ENCODE measurements around the gene CAMLG.

Gene CAMLG

GRCh38 chr5:134784241-134784920 is 46.0 kb downstream of the CAMLG start:
- no peak for DNase-seq

DNA sequence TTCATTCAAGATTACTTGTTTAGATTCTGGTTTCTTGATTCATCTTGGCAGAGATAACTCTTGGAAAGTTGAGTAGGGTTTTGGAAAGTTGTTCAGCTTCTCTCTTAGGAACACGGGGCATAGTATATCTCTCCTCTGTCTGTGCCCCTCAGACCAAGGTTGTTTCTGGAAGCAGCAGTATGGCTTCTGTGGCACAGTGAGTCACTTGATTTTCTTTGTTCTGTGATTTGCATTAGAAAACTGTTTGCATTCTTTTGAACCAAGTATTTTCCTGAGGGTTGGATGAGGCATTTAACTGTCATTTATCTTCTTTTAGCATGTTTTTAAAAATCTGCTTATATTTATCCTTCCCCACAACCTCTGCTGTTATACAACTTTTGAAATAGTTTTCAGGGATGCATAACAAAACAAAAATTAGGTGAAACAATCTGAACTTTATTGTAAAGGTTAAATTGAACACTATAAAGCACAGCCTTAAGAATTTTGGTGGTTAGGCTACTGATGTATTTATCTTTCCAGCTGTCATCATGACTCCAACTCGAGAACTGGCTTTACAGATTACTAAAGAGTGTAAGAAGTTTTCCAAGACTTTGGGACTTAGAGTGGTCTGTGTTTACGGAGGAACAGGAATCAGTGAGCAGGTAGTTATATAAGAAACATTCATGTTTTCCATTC is 46.7 kb downstream of the CAMLG start:
- DNase-seq = no peak

DNA sequence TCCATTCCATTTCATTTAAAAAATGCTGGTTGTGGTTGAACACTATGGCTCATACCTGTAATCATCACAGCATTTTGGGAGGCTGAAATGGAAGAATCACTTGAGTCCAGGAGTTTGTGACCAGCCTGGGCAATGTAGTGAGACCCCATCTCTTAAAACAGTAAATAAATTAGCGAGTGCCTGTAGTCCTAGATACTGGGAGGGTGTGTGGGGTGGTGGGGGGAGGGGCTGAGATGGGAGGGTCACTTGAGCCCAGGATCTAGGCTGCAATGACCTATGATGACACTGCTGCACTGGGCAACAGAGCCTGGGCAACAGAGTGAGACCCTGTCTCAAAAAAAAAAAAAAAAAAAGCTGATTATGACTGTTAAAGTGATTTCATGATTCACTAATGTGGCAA is 49.3 kb downstream of the CAMLG start:
- no peak for DNase-seq

GRCh38 chr5:134791580-134791979 is 53.2 kb downstream of the CAMLG start:
- DNase-seq = no peak

DNA sequence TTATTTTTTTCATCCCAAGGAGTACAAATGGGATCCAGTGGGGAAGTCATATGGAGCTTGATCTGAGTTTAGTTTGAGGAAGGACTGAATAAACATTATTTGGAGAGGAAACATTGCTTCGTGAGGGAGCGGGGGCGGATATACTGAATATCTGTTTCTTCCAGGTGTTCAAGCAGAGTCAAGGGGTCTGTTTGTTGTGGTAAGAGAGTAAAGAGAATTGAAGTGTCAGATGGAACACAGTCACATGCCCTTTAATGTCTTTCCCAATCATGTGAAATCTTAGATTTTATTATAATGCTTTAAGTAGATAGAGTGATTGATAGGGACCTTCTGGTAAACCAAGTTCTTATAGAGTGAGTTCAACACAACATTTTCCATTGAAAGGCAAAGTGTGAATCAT is 53.9 kb downstream of the CAMLG start:
- DNase-seq = no peak

- no peak for DNase-seq
Observed at GRCh38 chr5:134793111-134793510, 54.8 kb downstream of the CAMLG start.

DNA sequence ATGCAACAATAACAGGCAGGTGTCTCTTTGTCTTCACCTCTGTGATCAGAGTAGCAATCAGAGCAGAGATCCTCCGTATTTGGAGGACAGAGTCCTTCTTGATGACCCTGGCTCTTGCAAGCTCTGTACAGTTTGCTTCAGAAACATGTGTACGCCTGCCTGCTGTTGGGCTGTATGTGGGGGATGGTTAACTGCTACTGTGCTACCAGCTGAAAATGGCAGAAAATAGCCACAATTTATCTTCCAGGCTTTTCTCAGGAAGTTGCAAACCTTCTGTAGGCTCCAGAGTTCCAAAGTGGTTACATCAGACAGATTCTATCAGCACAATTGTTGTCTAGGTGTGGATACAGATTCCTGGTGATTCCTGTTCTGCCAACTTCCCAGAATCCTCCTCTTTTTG is 55.7 kb downstream of the CAMLG start:
- DNase-seq = peak; percentile 40

DNA sequence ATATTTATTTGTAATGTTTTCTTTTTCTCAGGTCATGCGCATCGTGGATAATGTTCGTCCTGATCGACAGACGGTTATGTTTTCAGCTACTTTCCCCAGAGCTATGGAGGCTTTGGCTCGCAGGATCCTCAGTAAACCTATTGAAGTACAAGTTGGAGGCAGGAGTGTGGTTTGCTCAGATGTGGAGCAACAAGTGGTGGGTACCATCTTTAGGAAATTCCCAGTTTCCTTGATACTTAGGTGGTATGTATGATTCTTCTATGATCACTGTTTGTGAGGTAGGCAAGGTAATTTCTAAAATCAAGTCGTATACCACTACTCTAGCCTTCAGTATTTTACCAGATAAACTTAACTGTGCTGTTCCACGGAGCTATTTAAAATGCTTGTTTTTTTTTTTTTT is 56.5 kb downstream of the CAMLG start:
- no peak for DNase-seq

GRCh38 chr5:134798468-134798867 is 60.1 kb downstream of the CAMLG start:
- DNase-seq = no peak
